ENCODE results near the gene CSMD2.

Gene CSMD2

GRCh38 chr1:33762109-33762830 is 402.8 kb downstream of the CSMD2 start:
- peaks cover 4% of the 10 kb centered on the region; the same call in 1 of the 2 replicates for H3K27me3 ChIP-seq (replicated peaks; ENCODE audit: insufficient read depth, low read length)
- H3K9ac ChIP-seq (ENCODE audit: low read length): no peak overlapping the region
- no peak for DNase-seq
- no peaks in the 10 kb centered on the region for H3K79me2 ChIP-seq (ENCODE audit: low read length)
- H2AFZ ChIP-seq (ENCODE audit: low read length): no peak overlapping the region
- H4K20me1 ChIP-seq (ENCODE audit: insufficient read depth, low read length): no peaks in the 10 kb centered on the region
- H3K4me2 ChIP-seq (ENCODE audit: low read depth, low read length): no peak overlapping the region
- no peaks in the 10 kb centered on the region for H3F3A ChIP-seq (ENCODE audit: insufficient read depth, low read length)
- H3K4me1 ChIP-seq (ENCODE audit: low read length): no peaks in the 10 kb centered on the region
- H3K4me3 ChIP-seq (ENCODE audit: low read length): no peak overlapping the region
- no peaks in the 10 kb centered on the region for H3K9me2 ChIP-seq (replicated peaks; ENCODE audit: insufficient read depth, low read length)
- TF ChIP-seq, protein P1, sequence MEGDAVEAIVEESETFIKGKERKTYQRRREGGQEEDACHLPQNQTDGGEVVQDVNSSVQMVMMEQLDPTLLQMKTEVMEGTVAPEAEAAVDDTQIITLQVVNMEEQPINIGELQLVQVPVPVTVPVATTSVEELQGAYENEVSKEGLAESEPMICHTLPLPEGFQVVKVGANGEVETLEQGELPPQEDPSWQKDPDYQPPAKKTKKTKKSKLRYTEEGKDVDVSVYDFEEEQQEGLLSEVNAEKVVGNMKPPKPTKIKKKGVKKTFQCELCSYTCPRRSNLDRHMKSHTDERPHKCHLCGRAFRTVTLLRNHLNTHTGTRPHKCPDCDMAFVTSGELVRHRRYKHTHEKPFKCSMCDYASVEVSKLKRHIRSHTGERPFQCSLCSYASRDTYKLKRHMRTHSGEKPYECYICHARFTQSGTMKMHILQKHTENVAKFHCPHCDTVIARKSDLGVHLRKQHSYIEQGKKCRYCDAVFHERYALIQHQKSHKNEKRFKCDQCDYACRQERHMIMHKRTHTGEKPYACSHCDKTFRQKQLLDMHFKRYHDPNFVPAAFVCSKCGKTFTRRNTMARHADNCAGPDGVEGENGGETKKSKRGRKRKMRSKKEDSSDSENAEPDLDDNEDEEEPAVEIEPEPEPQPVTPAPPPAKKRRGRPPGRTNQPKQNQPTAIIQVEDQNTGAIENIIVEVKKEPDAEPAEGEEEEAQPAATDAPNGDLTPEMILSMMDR (IDR thresholded peaks at IDR 0.05; ENCODE audit: low read length): no peak
- TF ChIP-seq EZH2phosphoT487 (IDR thresholded peaks at IDR 0.05; ENCODE audit: low read length): no peak
- no peak for TF ChIP-seq EZH2 (optimal IDR thresholded peaks at IDR 0.05; ENCODE audit: low read depth, low read length)
- H3K36me3 ChIP-seq (replicated peaks; ENCODE audit: insufficient read depth, low read length): no peaks in the 10 kb centered on the region
- H3K27ac ChIP-seq (ENCODE audit: low read length): no peak overlapping the region
- H3K9me3 ChIP-seq (replicated peaks; ENCODE audit: insufficient read depth, low read length): no peaks in the 10 kb centered on the region

GRCh38 chr1:33758698-33759097 is 406.3 kb downstream of the CSMD2 start:
- Histone ChIP-seq H2AFZ (ENCODE audit: low read length) (no peak overlapping the region), H4K20me1 (ENCODE audit: insufficient read depth, low read length) (no peaks in the 10 kb centered on the region), H3K4me3 (ENCODE audit: low read length) (no peak overlapping the region), H3K36me3 (replicated peaks; ENCODE audit: insufficient read depth, low read length) (no peaks in the 10 kb centered on the region), H3K27me3 (replicated peaks; ENCODE audit: insufficient read depth, low read length) (no peaks in the 10 kb centered on the region; the same call in 1 of the 2 replicates), H3K79me2 (ENCODE audit: low read length) (no peaks in the 10 kb centered on the region), H3K9ac (ENCODE audit: low read length) (no peak overlapping the region), H3K9me3 (replicated peaks; ENCODE audit: insufficient read depth, low read length) (no peaks in the 10 kb centered on the region), H3K9me2 (replicated peaks; ENCODE audit: insufficient read depth, low read length) (no peaks in the 10 kb centered on the region), H3F3A (ENCODE audit: insufficient read depth, low read length) (no peaks in the 10 kb centered on the region), H3K27ac (ENCODE audit: low read length) (no peak overlapping the region), H3K4me2 (ENCODE audit: low read depth, low read length) (no peak overlapping the region), H3K4me1 (ENCODE audit: low read length) (no peaks in the 10 kb centered on the region)
- no peak for DNase-seq
- no peak for TF ChIP-seq EZH2 (optimal IDR thresholded peaks at IDR 0.05; ENCODE audit: low read depth, low read length)

DNA sequence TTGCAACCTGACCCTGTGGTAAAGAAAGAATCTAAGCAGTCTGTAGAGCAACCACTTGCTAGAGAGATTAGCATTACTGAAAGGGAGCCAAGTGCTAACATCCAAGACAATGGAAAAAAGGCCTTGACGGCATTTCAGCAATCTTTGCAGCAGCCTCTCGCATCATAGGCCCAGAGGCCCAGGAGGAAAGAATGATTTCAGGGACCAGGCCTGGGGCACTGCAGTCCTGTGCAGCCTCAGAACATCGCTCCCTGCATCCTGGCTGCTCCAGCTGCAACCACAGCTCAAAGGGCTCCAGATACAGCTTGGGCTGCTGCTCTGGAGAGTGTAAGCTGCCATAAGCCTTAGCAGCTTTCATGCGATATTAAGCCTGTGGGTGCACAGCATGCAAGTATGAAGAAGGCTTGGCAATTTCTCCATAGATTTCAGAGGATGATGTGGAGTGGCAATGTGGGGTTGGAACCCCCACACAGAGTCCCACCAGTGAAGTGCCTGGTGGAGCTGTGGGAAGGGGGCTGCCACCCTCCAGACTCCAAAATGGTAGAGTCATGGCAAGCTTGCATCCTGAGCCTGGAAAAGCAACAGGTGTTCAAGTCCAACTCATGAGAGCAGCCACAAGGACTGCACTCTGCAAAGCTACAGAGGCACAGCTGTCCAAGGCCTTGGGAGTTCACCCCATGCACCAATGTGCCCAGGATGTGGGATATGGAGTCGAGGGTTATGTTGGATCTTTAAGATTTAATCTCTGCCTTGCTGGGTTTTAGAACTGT is 411.8 kb downstream of the CSMD2 start:
- TF ChIP-seq EZH2phosphoT487 (IDR thresholded peaks at IDR 0.05; ENCODE audit: low read length) (no peak), EZH2 (optimal IDR thresholded peaks at IDR 0.05; ENCODE audit: low read depth, low read length) (no peak)
- TF ChIP-seq, protein P1 (IDR thresholded peaks at IDR 0.05; ENCODE audit: low read length): no peak
- Histone ChIP-seq H3K9me3 (replicated peaks; ENCODE audit: insufficient read depth, low read length) (no peaks in the 10 kb centered on the region), H3F3A (ENCODE audit: insufficient read depth, low read length) (no peaks in the 10 kb centered on the region), H3K4me2 (ENCODE audit: low read depth, low read length) (no peak overlapping the region), H3K79me2 (ENCODE audit: low read length) (no peaks in the 10 kb centered on the region), H4K20me1 (ENCODE audit: insufficient read depth, low read length) (no peaks in the 10 kb centered on the region), H2AFZ (ENCODE audit: low read length) (no peak overlapping the region), H3K9ac (ENCODE audit: low read length) (no peak overlapping the region), H3K4me3 (ENCODE audit: low read length) (no peak overlapping the region), H3K27ac (ENCODE audit: low read length) (no peak overlapping the region), H3K27me3 (replicated peaks; ENCODE audit: insufficient read depth, low read length) (peaks cover 12% of the 10 kb centered on the region), H3K9me2 (replicated peaks; ENCODE audit: insufficient read depth, low read length) (no peaks in the 10 kb centered on the region), H3K36me3 (replicated peaks; ENCODE audit: insufficient read depth, low read length) (no peaks in the 10 kb centered on the region), H3K4me1 (ENCODE audit: low read length) (no peaks in the 10 kb centered on the region)
- DNase-seq: no peak

All from MM.1S (cell line).